Erythroblast (primary cell): Measurements from ENCODE around the gene TSPO.
A peak's percentile ranks its signal among the peaks of the same experiment; 100 is the strongest.

Experiments used
- GATA1 ChIP-seq: IDR thresholded peaks from 2 replicates; pipeline ENCODE4 v1.6.1; 2011; ENCODE audit warnings: low read depth, mild to moderate bottlenecking, control low read depth, low read length, moderate library complexity
- POLR2A ChIP-seq: IDR thresholded peaks from 2 replicates; pipeline ENCODE4 v1.6.1; 2011; ENCODE audit warnings: mild to moderate bottlenecking, low read length

- TF ChIP-seq POLR2A (peak; percentile 47), GATA1 (no peak)
Measured at GRCh38 chr22:43186272-43187170, 35.2 kb downstream of the TSPO start, which contains the start of gene TTLL12.
